ENCODE measurements around the gene C2CD2L. TPM values are rescaled to one million over a fixed set of nuclear protein-coding genes. Genes with fewer than 3 reads are reported as not detected.

The C2CD2L gene
- total and polyA plus RNA-seq, 10 of the 15 experiments (the other 5 are each of a cell fraction or from before 2014, with no cell fraction given): 0.21 to 9.6 (median 5.1) TPM

- H3K27me3 ChIP-seq (replicated peaks in 1 of 2; ENCODE audit: control insufficient read depth in 2 of 2, insufficient read depth in 2 of 2, low read length in 1 of 2): peaks cover 10% of the 10 kb centered on the region in 2 experiments; a peak in 3 of 4 replicates
- RAD21 ChIA-PET (ENCODE audit: unreplicated experiment): interaction anchor here (1.2 kb wide), 1 partner anchor 184 kb away, joined by 3 read pairs; no protein-coding TSS in a partner anchor
Observed at GRCh38 chr11:119154178-119154577, 47.0 kb downstream of the C2CD2L start.

More at GRCh38 chr11:119154178-119154577, 47.0 kb downstream of the C2CD2L start:
- ATAC-seq: no peak
- Histone ChIP-seq H3K79me2 (ENCODE audit: control insufficient read depth, insufficient read depth, low read length) (no peaks in the 10 kb centered on the region), H4K20me1 (ENCODE audit: control insufficient read depth, insufficient read depth) (no peaks in the 10 kb centered on the region), H3K9me3 (replicated peaks; ENCODE audit: control insufficient read depth, insufficient read depth, low read length) (no peaks in the 10 kb centered on the region), H3K9ac (ENCODE audit: control insufficient read depth, insufficient read depth, low read length) (no peak overlapping the region), H3K27ac (ENCODE audit: control insufficient read depth, insufficient read depth) (no peak overlapping the region), H2AFZ (ENCODE audit: control insufficient read depth, low read depth, low read length) (no peak overlapping the region), H3K4me1 (ENCODE audit: control insufficient read depth, insufficient read depth, low read length) (no peaks in the 10 kb centered on the region), H3K36me3 (ENCODE audit: control insufficient read depth in 2 of 2, insufficient read depth in 2 of 2, low read length in 1 of 2) (no peaks in the 10 kb centered on the region), H3K4me3 (no peak overlapping the region), H3K4me2 (ENCODE audit: control insufficient read depth, insufficient read depth) (no peak overlapping the region)
- 36% methylated on average over 6 of the region's 6 CpGs for WGBS (ENCODE audit: insufficient coverage, insufficient replicate concordance, low lambda C conversion rate, missing lambda C conversion rate)
- ChIA-PET SMC1A (ENCODE audit: uncharacterized antibody, unreplicated experiment) (interaction anchor here (1.3 to 2.0 kb wide), 3 partner anchors 13 to 33 kb away, joined by 3 to 5 read pairs (median 3); partner anchors contain the start of gene HINFP), POLR2A (interaction anchor here (0.6 kb wide), 1 partner anchor 449 kb away, joined by 9 read pairs; no protein-coding TSS in a partner anchor), CTCF (interaction anchor here (0.7 to 2.5 kb wide), 2 partner anchors 10 to 15 kb away, joined by 3 to 5 read pairs; partner anchors contain the start of gene NLRX1)
- no peak for DNase-seq (ENCODE audit: low read depth, low spot score)
- TF ChIP-seq NKRF (conservative IDR thresholded peaks at IDR 0.05): no peak
- TF ChIP-seq CHD2 (IDR thresholded peaks at IDR 0.05; ENCODE audit: borderline replicate concordance, low read depth, low read length): no peak
- TF ChIP-seq ZNF207 (IDR thresholded peaks at IDR 0.05; ENCODE audit: borderline replicate concordance): no peak
- TF ChIP-seq ZNF622 (IDR thresholded peaks at IDR 0.05): no peak
- no peak for TF ChIP-seq NFYB (IDR thresholded peaks at IDR 0.05; ENCODE audit: insufficient read depth, low read depth, low read length)
- no peak for TF ChIP-seq ZNF217 (IDR thresholded peaks at IDR 0.05)
- no peak for TF ChIP-seq ZNF592 (IDR thresholded peaks at IDR 0.05)
- no peak for TF ChIP-seq RCOR1 (conservative IDR thresholded peaks at IDR 0.05; ENCODE audit: low read depth, low read length)
- no peak for TF ChIP-seq SIN3A (IDR thresholded peaks at IDR 0.05; ENCODE audit: low read depth, low read length)
- TF ChIP-seq TCF3 (IDR thresholded peaks at IDR 0.05; ENCODE audit: borderline replicate concordance, insufficient read depth, low read depth, low read length): no peak
- TF ChIP-seq KAT2A (conservative IDR thresholded peaks at IDR 0.05; ENCODE audit: control insufficient read depth, low read depth, low read length): no peak
- intact Hi-C loops (cut with micrococcal nuclease; ENCODE audit: unreplicated experiment) (no loop called here), in situ Hi-C loops (cut with MboI) (no loop called here)
- no peak for FAIRE-seq
- BruUV-seq (replicated peaks): no TSS peak
